ENCODE data around the gene ISLR.

Gene ISLR

GRCh38 chr15:74174958-74175253, 1.4 kb downstream of the ISLR start:
- TF ChIP-seq CTCF (conservative IDR thresholded peaks at IDR 0.05; ENCODE audit: low read depth, low read length): no peak
- H3K36me3 ChIP-seq (ENCODE audit: insufficient read depth): no peaks in the 10 kb centered on the region
- H3K4me1 ChIP-seq (ENCODE audit: low read depth, poor library complexity, severe bottlenecking): no peaks in the 10 kb centered on the region
- no peak overlapping the region for H3K4me3 ChIP-seq (IDR thresholded peaks at IDR 0.05; ENCODE audit: insufficient read depth, low read depth, low read length)
- peaks cover 38% of the 10 kb centered on the region for H3K27me3 ChIP-seq (ENCODE audit: insufficient read depth, low read depth)
- H3K79me2 ChIP-seq (ENCODE audit: insufficient read depth, low read depth): no peaks in the 10 kb centered on the region
- H4K20me1 ChIP-seq (ENCODE audit: insufficient read depth): no peaks in the 10 kb centered on the region
- no peak overlapping the region for H3K4me2 ChIP-seq
- H3K27ac ChIP-seq: no peak overlapping the region
- no peak overlapping the region for H2AFZ ChIP-seq (ENCODE audit: low read depth)
- H3K9ac ChIP-seq: no peak overlapping the region

GRCh38 chr15:74175271-74176191, 2.0 kb downstream of the ISLR start:
- no peak overlapping the region for H3K4me3 ChIP-seq (IDR thresholded peaks at IDR 0.05; ENCODE audit: insufficient read depth, low read depth, low read length)

GRCh38 chr15:74176262-74177214, 3.0 kb downstream of the ISLR start:
- no peak overlapping the region for H3K9ac ChIP-seq
- no peak overlapping the region for H3K4me3 ChIP-seq (IDR thresholded peaks at IDR 0.05; ENCODE audit: insufficient read depth, low read depth, low read length)
- H3K36me3 ChIP-seq (ENCODE audit: insufficient read depth): no peaks in the 10 kb centered on the region
- no peaks in the 10 kb centered on the region for H3K4me1 ChIP-seq (ENCODE audit: low read depth, poor library complexity, severe bottlenecking)
- peaks cover 35% of the 10 kb centered on the region; the same call in 1 of the 2 replicates for H3K27me3 ChIP-seq (ENCODE audit: insufficient read depth, low read depth)
- no peak overlapping the region for H3K4me2 ChIP-seq
- H3K79me2 ChIP-seq (ENCODE audit: insufficient read depth, low read depth): no peaks in the 10 kb centered on the region
- no peak overlapping the region for H3K27ac ChIP-seq
- H2AFZ ChIP-seq (ENCODE audit: low read depth): no peak overlapping the region
- TF ChIP-seq CTCF (conservative IDR thresholded peaks at IDR 0.05; ENCODE audit: low read depth, low read length): no peak
- no peaks in the 10 kb centered on the region for H4K20me1 ChIP-seq (ENCODE audit: insufficient read depth)

More at GRCh38 chr15:74175271-74176191, 2.0 kb downstream of the ISLR start:
- no peak overlapping the region for H3K4me2 ChIP-seq
- H3K36me3 ChIP-seq (ENCODE audit: insufficient read depth): no peaks in the 10 kb centered on the region
- no peaks in the 10 kb centered on the region for H3K79me2 ChIP-seq (ENCODE audit: insufficient read depth, low read depth)
- H3K27ac ChIP-seq: no peak overlapping the region
- no peak overlapping the region for H2AFZ ChIP-seq (ENCODE audit: low read depth)
- TF ChIP-seq CTCF (conservative IDR thresholded peaks at IDR 0.05; ENCODE audit: low read depth, low read length): no peak
- H4K20me1 ChIP-seq (ENCODE audit: insufficient read depth): no peaks in the 10 kb centered on the region
- peaks cover 34% of the 10 kb centered on the region; the same call in 1 of the 2 replicates for H3K27me3 ChIP-seq (ENCODE audit: insufficient read depth, low read depth)
- H3K9ac ChIP-seq: no peak overlapping the region
- no peaks in the 10 kb centered on the region for H3K4me1 ChIP-seq (ENCODE audit: low read depth, poor library complexity, severe bottlenecking)

GRCh38 chr15:74178326-74179100, 5.0 kb downstream of the ISLR start:
- TF ChIP-seq CTCF (conservative IDR thresholded peaks at IDR 0.05; ENCODE audit: low read depth, low read length): no peak
- H4K20me1 ChIP-seq (ENCODE audit: insufficient read depth): no peaks in the 10 kb centered on the region
- no peak overlapping the region for H3K27ac ChIP-seq
- no peak overlapping the region for H3K9ac ChIP-seq
- no peak overlapping the region for H3K4me2 ChIP-seq
- H3K27me3 ChIP-seq (ENCODE audit: insufficient read depth, low read depth): peaks cover 52% of the 10 kb centered on the region; the same call in 1 of the 2 replicates
- H3K4me3 ChIP-seq (IDR thresholded peaks at IDR 0.05; ENCODE audit: insufficient read depth, low read depth, low read length): no peak overlapping the region
- H3K36me3 ChIP-seq (ENCODE audit: insufficient read depth): no peaks in the 10 kb centered on the region
- H3K4me1 ChIP-seq (ENCODE audit: low read depth, poor library complexity, severe bottlenecking): no peaks in the 10 kb centered on the region
- H2AFZ ChIP-seq (ENCODE audit: low read depth): no peak overlapping the region
- H3K79me2 ChIP-seq (ENCODE audit: insufficient read depth, low read depth): no peaks in the 10 kb centered on the region
